GM18873 (cell line): ENCODE data around the gene ST6GALNAC3.
"Not testable (repeated sequence)": the region's sequence is repeated elsewhere in the genome, so short reads cannot be mapped to it uniquely, and the experiment has no call there.

ENCODE experiments used
- ATAC-seq: cut with Tn5 transposase; IDR thresholded peaks from one replicate; pipeline ENCODE4 v1.9.1; 2021; ENCODE audit warnings: mild to moderate bottlenecking, moderate library complexity, moderate number of reproducible peaks; ENCODE audit not compliant: unreplicated experiment, low FRiP score

The ST6GALNAC3 gene

DNA sequence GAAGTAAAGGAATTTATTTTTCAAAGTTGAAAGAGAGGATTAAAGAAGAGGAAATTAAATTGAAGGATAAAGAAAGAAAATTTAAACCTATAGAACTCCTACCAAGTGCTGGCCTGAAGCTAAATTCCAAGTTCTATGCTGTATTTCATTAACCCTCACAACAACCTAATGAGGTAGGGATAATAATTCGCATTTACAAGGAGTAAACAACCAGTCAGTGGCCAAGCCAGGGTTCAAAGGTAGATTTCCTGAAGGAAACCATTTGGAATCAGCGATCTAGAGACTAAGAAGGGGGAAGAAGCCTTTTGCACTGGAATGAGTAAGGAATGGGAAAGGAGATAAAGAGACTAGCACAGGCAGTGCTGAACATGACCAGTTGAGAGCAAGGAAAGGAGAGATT, 526.9 kb downstream of the ST6GALNAC3 start:
- ATAC-seq = no peak

DNA sequence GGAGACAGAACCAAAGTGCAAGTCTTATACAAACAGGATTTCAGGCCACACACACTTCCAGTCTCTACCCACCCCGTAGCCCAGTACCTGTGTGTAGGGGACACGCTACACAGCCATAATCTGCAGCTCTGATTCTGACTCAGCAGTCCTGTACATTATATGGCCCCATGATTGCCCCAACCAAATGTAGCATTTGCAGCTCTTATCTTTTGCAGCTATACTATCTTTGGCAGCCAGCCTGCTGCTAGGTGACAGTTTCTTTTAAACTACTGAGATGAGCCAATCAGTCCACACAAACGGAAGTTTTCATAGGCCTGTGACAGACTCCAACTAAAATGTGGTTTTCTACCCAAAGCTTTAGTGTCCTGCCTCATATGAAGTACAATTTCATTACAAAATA, 533.2 kb downstream of the ST6GALNAC3 start:
- no peak for ATAC-seq

DNA sequence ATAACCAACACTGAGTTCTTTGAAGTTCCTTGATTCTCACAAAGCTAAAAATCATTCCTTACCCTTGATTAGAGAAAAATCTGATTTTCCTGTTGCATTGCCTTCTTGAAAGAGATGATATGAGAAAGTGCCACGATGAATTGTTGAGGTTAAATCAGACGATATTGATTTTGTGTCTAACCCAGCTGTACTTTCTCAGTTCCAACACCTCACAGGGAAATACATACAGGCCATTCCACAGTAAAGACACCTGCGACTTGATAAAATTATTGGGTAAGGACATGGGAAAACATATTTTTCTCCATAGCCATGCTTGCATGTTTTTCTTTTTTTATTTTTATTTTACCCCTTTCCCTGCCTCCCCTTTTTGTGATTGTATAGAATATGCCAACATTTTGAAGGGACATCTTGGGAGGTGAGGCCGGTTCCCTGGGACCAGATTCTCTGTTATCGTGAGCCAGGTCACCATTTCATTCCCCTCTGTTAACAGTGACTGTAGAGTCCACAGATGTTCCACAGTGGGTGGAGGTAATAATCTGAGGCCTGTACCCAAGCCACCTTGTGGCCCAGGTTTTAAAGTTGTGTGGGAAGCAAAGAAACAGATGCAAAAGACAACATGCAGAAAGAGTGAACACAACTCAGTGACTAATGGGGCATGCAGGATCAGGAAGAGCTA, 537.4 kb downstream of the ST6GALNAC3 start:
- no peak for ATAC-seq

- ATAC-seq = no peak
These were observed 539.3 kb downstream of the ST6GALNAC3 start for GRCh38 chr1:76613886-76614285.

GRCh38 chr1:76615253-76616035, 540.9 kb downstream of the ST6GALNAC3 start:
- ATAC-seq = no peak

GRCh38 chr1:76620371-76620770, 545.8 kb downstream of the ST6GALNAC3 start:
- no peak for ATAC-seq

GRCh38 chr1:76622774-76623528, 548.4 kb downstream of the ST6GALNAC3 start:
- ATAC-seq = no peak

- ATAC-seq = no peak
These were observed 551.5 kb downstream of the ST6GALNAC3 start for GRCh38 chr1:76625886-76626678.

DNA sequence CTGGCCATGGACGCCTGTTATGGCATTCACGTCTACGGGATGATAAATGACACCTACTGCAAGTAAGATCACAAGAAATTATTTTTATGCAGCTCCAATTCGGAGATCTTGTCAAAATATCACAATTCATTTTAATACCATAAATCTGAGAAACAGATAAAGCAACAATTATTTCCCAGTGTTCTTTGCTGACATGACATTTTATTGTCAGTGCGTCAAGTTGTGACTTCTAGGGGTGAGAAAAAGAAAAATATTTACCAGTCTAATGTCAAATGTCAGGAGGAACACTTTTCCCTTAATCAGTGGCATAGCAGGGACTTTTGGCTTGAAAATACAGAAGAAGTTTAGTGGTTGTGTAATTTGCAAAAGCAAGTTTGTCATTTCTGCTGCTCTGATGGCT, 553.0 kb downstream of the ST6GALNAC3 start:
- no peak for ATAC-seq

GRCh38 chr1:76627901-76628300, 553.4 kb downstream of the ST6GALNAC3 start:
- no peak for ATAC-seq

DNA sequence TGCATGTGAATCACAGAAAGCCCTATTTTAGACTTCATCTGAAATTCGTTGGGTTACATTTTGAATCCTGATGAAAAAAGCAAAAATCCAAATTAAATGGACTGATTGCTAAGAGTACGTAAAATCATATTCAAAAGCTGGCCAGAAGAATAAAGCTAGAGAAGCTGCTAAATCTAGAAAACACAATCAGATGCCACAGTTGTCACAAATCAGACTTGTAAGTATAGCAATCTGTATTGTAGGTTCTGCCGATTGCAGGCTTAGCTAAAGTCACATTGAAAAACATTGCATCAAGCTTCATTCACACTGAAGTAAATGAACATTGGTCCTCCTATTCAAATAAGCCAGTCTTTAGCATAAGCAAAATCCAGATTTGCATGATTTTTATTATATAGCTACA, 557.6 kb downstream of the ST6GALNAC3 start:
- no peak for ATAC-seq

GRCh38 chr1:76635784-76636183, 561.2 kb downstream of the ST6GALNAC3 start:
- ATAC-seq = no peak

GRCh38 chr1:76639181-76639580, 564.6 kb downstream of the ST6GALNAC3 start:
- no peak for ATAC-seq

DNA sequence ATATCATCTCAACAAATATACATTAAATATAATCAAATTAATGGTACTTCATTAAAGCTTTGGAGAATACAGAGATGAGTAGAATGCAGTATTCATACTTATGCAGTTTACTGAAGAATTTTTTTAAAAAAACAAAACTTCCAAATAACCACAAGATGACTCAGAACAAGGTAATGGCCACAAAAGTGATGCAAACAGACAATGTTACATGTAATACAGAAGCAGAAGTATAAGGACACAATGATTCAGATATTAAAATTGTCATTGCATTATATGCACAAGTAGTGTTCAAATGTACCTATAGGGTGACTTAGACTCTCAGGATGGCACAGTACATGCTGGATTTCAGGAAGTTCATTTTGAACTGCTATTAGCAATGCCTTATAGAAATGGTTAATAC, 565.5 kb downstream of the ST6GALNAC3 start:
- no peak for ATAC-seq

- no peak for ATAC-seq
These were observed 566.2 kb downstream of the ST6GALNAC3 start for GRCh38 chr1:76640723-76641122.

GRCh38 chr1:76644139-76644538, 569.6 kb downstream of the ST6GALNAC3 start:
- no peak for ATAC-seq

GRCh38 chr1:76652860-76653259, 578.3 kb downstream of the ST6GALNAC3 start:
- ATAC-seq = not testable (repeated sequence)

DNA sequence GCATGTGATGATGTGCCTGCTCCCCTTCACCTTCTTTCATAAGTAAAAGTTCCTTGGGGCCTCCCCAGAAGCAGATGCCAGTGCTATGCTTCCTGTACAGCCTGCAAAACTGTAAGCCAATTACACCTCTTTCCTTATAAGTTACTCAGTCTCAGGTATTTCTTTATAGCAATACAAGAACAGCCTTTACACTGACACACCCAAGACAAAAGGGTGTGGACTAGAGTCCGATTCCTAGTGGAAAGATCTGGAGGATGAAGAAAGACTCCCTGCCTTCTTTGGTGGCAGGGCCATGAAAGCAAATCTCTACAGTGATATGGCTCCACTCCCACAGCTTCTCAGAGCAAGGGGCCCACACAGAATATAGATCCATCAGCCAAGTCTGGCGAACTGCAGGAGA, 583.1 kb downstream of the ST6GALNAC3 start:
- no peak for ATAC-seq

DNA sequence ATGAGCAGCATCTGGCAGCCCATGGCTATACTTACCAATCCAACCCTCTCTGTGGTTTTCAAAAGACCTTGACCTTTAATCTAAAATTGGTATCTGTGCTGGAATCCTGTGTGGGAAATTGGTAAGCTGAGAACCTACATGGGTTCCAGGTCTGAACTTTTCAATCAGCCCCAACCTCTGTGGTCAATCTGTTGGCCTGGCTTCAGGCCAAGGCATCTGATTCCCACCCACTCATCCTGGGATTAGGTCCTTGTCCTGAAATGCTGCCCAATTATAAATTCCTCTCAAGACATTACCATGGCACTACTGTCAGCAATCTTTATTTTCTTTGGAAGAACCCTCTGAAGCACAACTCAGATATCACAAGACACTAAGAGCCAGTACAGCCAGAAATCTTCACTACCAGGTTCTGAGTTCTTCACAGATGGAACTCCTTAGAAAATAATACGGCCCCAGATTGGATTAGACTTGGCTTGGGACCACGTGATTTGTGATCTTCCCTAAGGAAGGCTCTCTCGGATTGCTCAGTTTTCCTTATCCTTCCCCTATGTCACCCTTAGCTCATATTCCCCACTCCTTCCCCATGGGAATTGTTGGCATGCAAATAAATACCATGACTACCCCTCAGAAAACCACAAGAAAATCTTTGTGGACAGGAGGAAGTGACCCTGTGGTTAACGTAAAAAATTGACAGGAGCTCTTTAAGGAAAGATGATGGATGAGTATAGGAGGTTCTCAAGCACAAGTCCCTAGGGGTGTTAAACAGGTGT, 584.8 kb downstream of the ST6GALNAC3 start:
- ATAC-seq = no peak

- ATAC-seq = no peak
These were observed 587.0 kb downstream of the ST6GALNAC3 start for GRCh38 chr1:76661531-76661930.
